Trophoblast cell (in vitro differentiated cells and primary cell): ENCODE results near the gene PLEKHD1.
A peak's percentile ranks its signal among the peaks of the same experiment; 100 is the strongest.

Experiments used
- DNase-seq, 2 donors: peaks; one replicate each; pipeline ENCODE4 v3.0.0-alpha.2; 2016
- H2AFZ ChIP-seq: 2 replicates; pipeline ENCODE4 v1.6.1; 2013; ENCODE audit warnings: low read length, moderate library complexity, mild to moderate bottlenecking; ENCODE audit not compliant: insufficient read depth, poor library complexity
- H2AK5ac ChIP-seq: 2 replicates; pipeline ENCODE4 v1.6.1; 2013; ENCODE audit warnings: mild to moderate bottlenecking, low read length
- H2BK120ac ChIP-seq: 2 replicates; pipeline ENCODE4 v1.6.1; 2013; ENCODE audit warnings: low read length, mild to moderate bottlenecking, moderate library complexity; ENCODE audit not compliant: insufficient read depth, poor library complexity
- H2BK12ac ChIP-seq: 2 replicates; pipeline ENCODE4 v1.6.1; 2013; ENCODE audit warnings: mild to moderate bottlenecking, low read length, moderate library complexity
- H2BK5ac ChIP-seq: 2 replicates; pipeline ENCODE4 v1.6.1; 2013; ENCODE audit warnings: low read length, low read depth, moderate library complexity, mild to moderate bottlenecking; ENCODE audit not compliant: poor library complexity
- H3K14ac ChIP-seq: 2 replicates; pipeline ENCODE4 v1.6.1; 2013; ENCODE audit warnings: mild to moderate bottlenecking, low read length
- H3K18ac ChIP-seq: 2 replicates; pipeline ENCODE4 v1.6.1; 2013; ENCODE audit warnings: mild to moderate bottlenecking, low read length
- H3K23ac ChIP-seq: 2 replicates; pipeline ENCODE4 v1.6.1; 2013; ENCODE audit warnings: low read length
- H3K27ac ChIP-seq: 2 replicates; pipeline ENCODE4 v1.5.1; 2013; ENCODE audit warnings: low read depth, mild to moderate bottlenecking, inconsistent platforms, low read length, moderate library complexity
- H3K27me3 ChIP-seq: 2 replicates; pipeline ENCODE4 v1.6.1; 2013; ENCODE audit warnings: inconsistent platforms, mild to moderate bottlenecking, low read length, moderate library complexity; ENCODE audit not compliant: insufficient read depth
- H3K36me3 ChIP-seq, 2 experiments: 1 replicate in 1 of 2; 2 replicates in 1 of 2; pipeline ENCODE4 v1.6.1; 2013; ENCODE audit warnings: low read length in 2 of 2, mild to moderate bottlenecking in 2 of 2, moderate library complexity in 1 of 2; ENCODE audit not compliant: insufficient read depth in 2 of 2, control insufficient read depth in 1 of 2
- H3K4ac ChIP-seq: 2 replicates; pipeline ENCODE4 v1.6.1; 2013; ENCODE audit warnings: low read depth, mild to moderate bottlenecking, low read length, moderate library complexity
- H3K4me1 ChIP-seq, 2 experiments: 1 replicate in 1 of 2; 2 replicates in 1 of 2; pipeline ENCODE4 v1.6.1; 2013; ENCODE audit warnings: low read length in 2 of 2, mild to moderate bottlenecking in 2 of 2, moderate library complexity in 1 of 2; ENCODE audit not compliant: insufficient read depth in 2 of 2, control insufficient read depth in 1 of 2
- H3K4me2 ChIP-seq: 2 replicates; pipeline ENCODE4 v1.6.1; 2013; ENCODE audit warnings: inconsistent platforms, mild to moderate bottlenecking, low read length, moderate library complexity
- H3K4me3 ChIP-seq: 2 replicates; pipeline ENCODE4 v1.5.1; 2013; ENCODE audit warnings: mild to moderate bottlenecking, low read depth, low read length, inconsistent platforms
- H3K79me1 ChIP-seq: one replicate; pipeline ENCODE4 v1.6.1; 2013; ENCODE audit warnings: low read length
- H3K79me2 ChIP-seq: 2 replicates; pipeline ENCODE4 v1.6.1; 2013; ENCODE audit warnings: low read length, mild to moderate bottlenecking; ENCODE audit not compliant: control insufficient read depth, insufficient read depth, poor library complexity
- H3K9ac ChIP-seq: 2 replicates; pipeline ENCODE4 v1.6.1; 2013; ENCODE audit warnings: mild to moderate bottlenecking, low read length
- H3K9me3 ChIP-seq: 2 replicates; pipeline ENCODE4 v1.6.1; 2013; ENCODE audit warnings: low read depth, mild to moderate bottlenecking, control low read depth, inconsistent platforms, low read length; ENCODE audit not compliant: insufficient read depth
- H4K12ac ChIP-seq: 2 replicates; pipeline ENCODE4 v1.6.1; 2013; ENCODE audit warnings: low read depth, mild to moderate bottlenecking, low read length, moderate library complexity
- H4K8ac ChIP-seq: 2 replicates; pipeline ENCODE4 v1.6.1; 2013; ENCODE audit warnings: low read depth, mild to moderate bottlenecking, low read length, moderate library complexity
- H4K91ac ChIP-seq: one replicate; pipeline ENCODE4 v1.6.1; 2013; ENCODE audit warnings: low read depth, mild to moderate bottlenecking, low read length, moderate library complexity
- WGBS: extraction: QIAGEN DNeasy Blood & Tissue Kit; methylation state at CpG from one replicate; pipeline ENCODE4 v1.1.7; 2013; ENCODE audit warnings: missing lambda C conversion rate; ENCODE audit not compliant: insufficient read length, insufficient coverage; ENCODE audit errors: extremely low coverage; 5-methylcytosine and 5-hydroxymethylcytosine counted together

The PLEKHD1 gene

DNA sequence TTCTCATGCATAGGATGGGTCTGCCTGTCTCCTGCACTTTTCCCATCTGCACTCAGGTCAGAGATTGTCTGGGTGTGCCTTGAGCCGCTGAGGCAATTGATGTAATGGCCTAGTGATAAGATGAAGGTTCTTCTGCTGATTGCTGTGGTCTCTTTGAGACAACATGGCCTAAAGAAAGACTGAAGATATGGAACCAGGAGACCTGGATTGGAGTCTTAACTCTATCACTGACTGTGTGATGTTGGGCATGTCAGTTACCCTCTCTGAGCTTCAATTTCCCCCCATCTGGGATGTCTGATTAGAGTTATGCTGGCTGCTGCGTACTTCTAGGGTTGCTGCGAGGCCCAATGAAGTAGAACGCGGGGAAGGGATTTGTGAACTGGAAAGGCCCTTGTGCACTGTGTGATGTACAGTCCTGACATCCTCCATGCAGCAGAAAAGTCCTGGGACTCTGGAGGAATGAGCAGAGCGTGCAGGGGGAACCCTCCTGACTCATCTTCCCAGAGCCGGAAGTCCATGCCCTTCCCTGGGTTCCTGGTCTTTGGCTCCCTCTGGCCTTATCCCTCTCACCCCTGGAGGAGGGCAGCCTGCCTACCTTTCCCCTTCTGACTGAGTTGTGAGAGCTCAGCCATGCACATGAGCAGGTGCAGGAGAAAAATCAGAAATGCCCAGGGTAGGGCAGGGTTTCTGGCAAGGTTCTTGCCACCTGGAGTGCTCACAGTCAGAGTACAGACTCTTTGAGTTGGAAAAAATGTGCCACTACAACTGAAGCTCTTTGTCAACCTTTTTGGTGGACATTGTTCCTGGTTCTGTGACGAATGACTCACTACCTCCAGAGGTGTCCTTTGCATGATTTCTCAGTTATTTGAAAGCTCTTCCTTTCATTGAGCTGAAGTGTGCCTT lies 21.1 kb downstream of the PLEKHD1 start:
- no CpG with 5 or more reads among the region's 8 CpGs for WGBS
- no peak overlapping the region for H3K18ac ChIP-seq

GRCh38 chr14:69506241-69506595 lies 21.7 kb downstream of the PLEKHD1 start:
- H3K27me3 ChIP-seq = no peaks in the 10 kb centered on the region
- H3K4ac ChIP-seq = no peak overlapping the region

More for the DNA sequence above, 21.1 kb downstream of the PLEKHD1 start:
- Histone ChIP-seq H2BK12ac (no peak overlapping the region), H4K12ac (no peak overlapping the region), H2AK5ac (no peak overlapping the region), H3K4ac (no peak overlapping the region), H2BK120ac (no peak overlapping the region), H3K14ac (no peak overlapping the region), H4K8ac (no peak overlapping the region), H3K23ac (no peak overlapping the region), H3K9ac (no peak overlapping the region), H3K9me3 (no peaks in the 10 kb centered on the region), H3K27ac (no peak overlapping the region), H3K4me2 (no peak overlapping the region), H3K79me1 (no peaks in the 10 kb centered on the region), H2BK5ac (no peak overlapping the region), H3K4me3 (no peak overlapping the region), H2AFZ (no peak overlapping the region), H4K91ac (no peak overlapping the region), H3K36me3 (no peaks in the 10 kb centered on the region), H3K27me3 (no peaks in the 10 kb centered on the region), H3K79me2 (no peaks in the 10 kb centered on the region), H3K4me1 (no peaks in the 10 kb centered on the region)
- peak in 1 of 2 donors; percentile 18 for DNase-seq

GRCh38 chr14:69518289-69519101 lies 34.0 kb downstream of the PLEKHD1 start:
- H4K91ac ChIP-seq = no peak overlapping the region
- H4K8ac ChIP-seq = no peak overlapping the region
- H3K4ac ChIP-seq = no peak overlapping the region
- no peak overlapping the region for H2BK5ac ChIP-seq
- H3K23ac ChIP-seq = no peak overlapping the region
- peak overlapping the region; percentile 27 for H3K27ac ChIP-seq
- H3K4me3 ChIP-seq = no peak overlapping the region
- H2BK120ac ChIP-seq = no peak overlapping the region
- H2AK5ac ChIP-seq = no peak overlapping the region
- H3K79me1 ChIP-seq = no peaks in the 10 kb centered on the region
- H3K18ac ChIP-seq = no peak overlapping the region
- no CpG with 5 or more reads among the region's 4 CpGs for WGBS
- no peaks in the 10 kb centered on the region for H3K27me3 ChIP-seq
- H3K4me1 ChIP-seq = peaks cover 0 to 7% of the 10 kb centered on the region in 2 experiments
- no peak overlapping the region for H3K9ac ChIP-seq
- no peaks in the 10 kb centered on the region for H3K36me3 ChIP-seq
- H2AFZ ChIP-seq = no peak overlapping the region
- no peak overlapping the region for H3K14ac ChIP-seq
- peaks cover 2% of the 10 kb centered on the region for H3K9me3 ChIP-seq
- no peak overlapping the region for H2BK12ac ChIP-seq
- H4K12ac ChIP-seq = no peak overlapping the region
- DNase-seq = no peak
- H3K4me2 ChIP-seq = no peak overlapping the region
- H3K79me2 ChIP-seq = no peaks in the 10 kb centered on the region

More at GRCh38 chr14:69506241-69506595, 21.7 kb downstream of the PLEKHD1 start:
- Histone ChIP-seq H3K27ac (no peak overlapping the region), H2AK5ac (no peak overlapping the region), H3K4me3 (no peak overlapping the region), H4K12ac (no peak overlapping the region), H3K4me1 (no peaks in the 10 kb centered on the region), H3K9ac (no peak overlapping the region), H3K79me2 (no peaks in the 10 kb centered on the region), H3K14ac (no peak overlapping the region), H3K4me2 (no peak overlapping the region), H2BK5ac (no peak overlapping the region), H2BK120ac (no peak overlapping the region), H4K91ac (no peak overlapping the region), H3K18ac (no peak overlapping the region), H3K23ac (no peak overlapping the region), H3K79me1 (no peaks in the 10 kb centered on the region), H4K8ac (no peak overlapping the region), H3K36me3 (no peaks in the 10 kb centered on the region), H3K9me3 (no peaks in the 10 kb centered on the region), H2BK12ac (no peak overlapping the region), H2AFZ (no peak overlapping the region)
- no CpG with 5 or more reads among the region's 1 CpG for WGBS
- no peak for DNase-seq

- Histone ChIP-seq H4K8ac (no peak overlapping the region), H3K9ac (no peak overlapping the region), H2BK12ac (no peak overlapping the region), H3K27me3 (no peaks in the 10 kb centered on the region), H4K91ac (no peak overlapping the region), H3K9me3 (peaks cover 2% of the 10 kb centered on the region), H2AK5ac (no peak overlapping the region), H3K79me2 (no peaks in the 10 kb centered on the region), H3K79me1 (no peaks in the 10 kb centered on the region), H3K4me2 (no peak overlapping the region), H3K27ac (no peak overlapping the region), H3K4ac (no peak overlapping the region), H3K4me1 (peaks cover 0 to 7% of the 10 kb centered on the region in 2 experiments), H3K36me3 (no peaks in the 10 kb centered on the region), H3K18ac (no peak overlapping the region), H2AFZ (no peak overlapping the region), H2BK5ac (no peak overlapping the region), H4K12ac (no peak overlapping the region), H3K4me3 (no peak overlapping the region), H2BK120ac (no peak overlapping the region), H3K23ac (no peak overlapping the region), H3K14ac (no peak overlapping the region)
- no CpG with 5 or more reads among the region's 22 CpGs for WGBS
- DNase-seq = peak; percentile 43 to 59
These were observed 34.9 kb downstream of the PLEKHD1 start for GRCh38 chr14:69519204-69520100.
